ENCODE results near the gene GARIN5A. TPM values are rescaled to one million over a fixed set of nuclear protein-coding genes. Genes with fewer than 3 reads are reported as not detected.

The GARIN5A gene
- total and polyA plus RNA-seq, 5 donors from 2014 or later = 0.39 to 0.83 (median 0.64) TPM; not detected in 2

GRCh38 chr19:50458396-50459066 is 18.1 kb downstream of the GARIN5A start:
- Mint-ChIP-seq H3K4me1 (peaks cover 0 to 7% (median 5%) of the 10 kb centered on the region in 4 donors), H3K36me3 (no peaks in the 10 kb centered on the region), H3K27ac (no peak overlapping the region), H3K27me3 (peaks cover 4% of the 10 kb centered on the region), H3K4me3 (no peak overlapping the region), H3K9me3 (peaks cover 0 to 1% (median 0%) of the 10 kb centered on the region in 7 donors)
- DNase-seq = no peak
- H3K4me1 ChIP-seq (ENCODE audit: control insufficient read depth, insufficient read depth, low read length, poor library complexity, severe bottlenecking) = peaks cover 5% of the 10 kb centered on the region
- no peak overlapping the region for H3K4me3 ChIP-seq (ENCODE audit: low read depth, low read length)
- H3K27ac ChIP-seq (ENCODE audit: insufficient read depth, low read length, poor library complexity, severe bottlenecking) = no peak overlapping the region
- no peaks in the 10 kb centered on the region for H3K36me3 ChIP-seq (ENCODE audit: control insufficient read depth, insufficient read depth, low read length)
- H3K27me3 ChIP-seq (ENCODE audit: control insufficient read depth, insufficient read depth, low read length) = no peaks in the 10 kb centered on the region
- H3K9me3 ChIP-seq (ENCODE audit: control insufficient read depth in 2 of 2, low read length in 2 of 2) = no peaks in the 10 kb centered on the region
- no peak for ATAC-seq (ENCODE audit: low read depth in 2 of 2)

DNA sequence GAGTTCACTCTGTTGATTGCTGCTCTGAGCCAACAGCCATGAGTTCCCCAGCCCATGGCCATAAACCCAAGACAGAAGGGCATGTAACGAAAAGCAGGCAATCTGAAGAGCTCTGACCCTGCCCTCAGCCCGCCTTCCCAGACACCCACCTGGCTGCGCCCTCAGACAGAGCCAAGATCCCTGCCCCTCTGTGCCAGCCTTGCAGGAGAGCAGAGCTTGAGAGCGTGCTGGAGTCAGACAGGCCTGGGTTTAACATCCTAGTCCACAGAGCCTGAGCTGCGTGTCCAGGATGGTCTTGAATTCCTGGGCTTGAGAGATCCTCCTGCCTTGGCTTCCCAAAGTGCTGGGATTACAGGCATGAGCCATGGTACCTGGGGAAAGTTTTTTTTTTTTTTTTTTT is 19.3 kb downstream of the GARIN5A start:
- H3K27ac Mint-ChIP-seq = no peak overlapping the region
- Histone ChIP-seq H3K27ac (ENCODE audit: insufficient read depth, low read length, poor library complexity, severe bottlenecking) (no peak overlapping the region), H3K27me3 (ENCODE audit: control insufficient read depth, insufficient read depth, low read length) (no peaks in the 10 kb centered on the region), H3K4me1 (ENCODE audit: control insufficient read depth, insufficient read depth, low read length, poor library complexity, severe bottlenecking) (peaks cover 5% of the 10 kb centered on the region), H3K4me3 (ENCODE audit: low read depth, low read length) (no peak overlapping the region), H3K9me3 (ENCODE audit: control insufficient read depth in 2 of 2, low read length in 2 of 2) (no peaks in the 10 kb centered on the region), H3K36me3 (ENCODE audit: control insufficient read depth, insufficient read depth, low read length) (no peaks in the 10 kb centered on the region)
- H3K4me3 Mint-ChIP-seq = no peak overlapping the region
- peaks cover 4% of the 10 kb centered on the region for H3K27me3 Mint-ChIP-seq
- peaks cover 1 to 7% (median 4%) of the 10 kb centered on the region in 4 donors for H3K4me1 Mint-ChIP-seq
- no peak for ATAC-seq (ENCODE audit: low read depth in 2 of 2)
- H3K9me3 Mint-ChIP-seq = peaks cover 0 to 1% (median 0%) of the 10 kb centered on the region in 7 donors
- no peaks in the 10 kb centered on the region for H3K36me3 Mint-ChIP-seq
- DNase-seq = no peak

DNA sequence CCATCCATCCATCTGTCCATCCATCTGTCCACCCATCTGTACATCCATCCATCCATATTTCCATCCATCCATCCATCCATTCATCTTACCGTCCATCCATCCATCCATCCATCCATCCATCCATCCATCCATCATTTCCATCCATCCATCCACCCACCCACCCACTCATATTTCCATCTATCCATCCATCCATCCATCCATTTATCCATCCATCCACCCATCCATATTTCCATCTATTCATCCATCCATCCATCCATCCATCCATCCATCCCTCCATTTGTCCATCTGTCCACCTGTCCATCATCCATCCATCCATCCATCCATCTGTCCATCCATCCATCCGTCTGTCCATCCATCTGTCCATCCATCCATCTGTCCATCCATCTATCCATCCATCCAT is 20.7 kb downstream of the GARIN5A start:
- peaks cover 2 to 6% (median 4%) of the 10 kb centered on the region in 4 donors for H3K4me1 Mint-ChIP-seq
- Histone ChIP-seq H3K36me3 (ENCODE audit: control insufficient read depth, insufficient read depth, low read length) (no peaks in the 10 kb centered on the region), H3K9me3 (ENCODE audit: control insufficient read depth in 2 of 2, low read length in 2 of 2) (no peaks in the 10 kb centered on the region), H3K27me3 (ENCODE audit: control insufficient read depth, insufficient read depth, low read length) (no peaks in the 10 kb centered on the region), H3K4me1 (ENCODE audit: control insufficient read depth, insufficient read depth, low read length, poor library complexity, severe bottlenecking) (no peaks in the 10 kb centered on the region), H3K4me3 (ENCODE audit: low read depth, low read length) (no peak overlapping the region), H3K27ac (ENCODE audit: insufficient read depth, low read length, poor library complexity, severe bottlenecking) (no peak overlapping the region)
- DNase-seq = no peak
- H3K9me3 Mint-ChIP-seq = peaks cover 0 to 1% (median 0%) of the 10 kb centered on the region in 7 donors
- no peak overlapping the region for H3K4me3 Mint-ChIP-seq
- no peaks in the 10 kb centered on the region for H3K36me3 Mint-ChIP-seq
- peaks cover 8% of the 10 kb centered on the region for H3K27me3 Mint-ChIP-seq
- H3K27ac Mint-ChIP-seq = no peak overlapping the region
- no peak for ATAC-seq (ENCODE audit: low read depth in 2 of 2)

DNA sequence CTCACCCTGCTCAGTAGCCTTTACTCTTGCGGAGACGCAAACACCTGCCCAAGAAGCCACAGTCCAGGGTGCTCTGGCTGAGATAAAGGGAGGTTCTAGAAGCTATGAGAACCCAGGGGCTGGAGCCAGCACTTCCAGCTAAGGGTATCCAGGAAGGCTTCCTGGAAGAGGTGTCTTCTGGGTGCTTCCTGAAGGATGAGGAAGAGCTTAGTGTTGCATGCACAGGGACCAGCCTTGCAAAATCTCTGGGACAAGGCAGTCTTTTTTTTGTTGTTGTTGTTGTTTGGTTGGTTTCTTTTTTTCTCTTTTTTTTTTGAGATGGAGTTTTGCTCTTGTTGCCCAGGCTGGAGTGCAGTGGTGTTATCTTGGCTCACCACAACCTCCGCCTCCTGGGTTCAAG is 23.4 kb downstream of the GARIN5A start:
- H3K27ac ChIP-seq (ENCODE audit: insufficient read depth, low read length, poor library complexity, severe bottlenecking) = no peak overlapping the region
- DNase-seq (no peak), ATAC-seq (ENCODE audit: low read depth in 2 of 2) (no peak)
- H3K9me3 ChIP-seq (ENCODE audit: control insufficient read depth in 2 of 2, low read length in 2 of 2) = no peaks in the 10 kb centered on the region
- H3K27me3 Mint-ChIP-seq = peaks cover 4% of the 10 kb centered on the region
- no peaks in the 10 kb centered on the region for H3K36me3 Mint-ChIP-seq
- peaks cover 0 to 1% (median 0%) of the 10 kb centered on the region in 7 donors for H3K9me3 Mint-ChIP-seq
- no peaks in the 10 kb centered on the region for H3K36me3 ChIP-seq (ENCODE audit: control insufficient read depth, insufficient read depth, low read length)
- H3K4me3 Mint-ChIP-seq = no peak overlapping the region
- no peaks in the 10 kb centered on the region for H3K4me1 ChIP-seq (ENCODE audit: control insufficient read depth, insufficient read depth, low read length, poor library complexity, severe bottlenecking)
- H3K27ac Mint-ChIP-seq = no peak overlapping the region
- no peak overlapping the region for H3K4me3 ChIP-seq (ENCODE audit: low read depth, low read length)
- H3K27me3 ChIP-seq (ENCODE audit: control insufficient read depth, insufficient read depth, low read length) = no peaks in the 10 kb centered on the region
- peaks cover 0 to 6% (median 4%) of the 10 kb centered on the region in 4 donors for H3K4me1 Mint-ChIP-seq

DNA sequence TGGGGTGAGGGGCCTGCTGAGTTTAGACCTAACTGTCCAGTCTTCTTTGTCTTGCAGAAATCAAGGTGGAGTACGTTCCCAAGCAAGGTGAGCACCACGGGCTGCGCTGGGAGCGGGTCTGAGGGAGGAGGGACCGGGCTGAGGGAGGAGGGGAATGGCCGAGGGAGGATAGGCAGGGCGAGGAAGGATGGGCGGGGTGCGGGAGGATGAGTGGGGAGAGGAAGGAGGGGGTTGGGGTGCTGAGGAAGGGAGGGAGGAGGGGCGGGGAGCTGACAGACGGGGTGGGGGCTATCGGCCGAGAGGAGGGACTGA is 25.5 kb downstream of the GARIN5A start:
- Histone ChIP-seq H3K36me3 (ENCODE audit: control insufficient read depth, insufficient read depth, low read length) (no peaks in the 10 kb centered on the region), H3K27ac (ENCODE audit: insufficient read depth, low read length, poor library complexity, severe bottlenecking) (no peak overlapping the region), H3K4me3 (ENCODE audit: low read depth, low read length) (no peak overlapping the region), H3K27me3 (ENCODE audit: control insufficient read depth, insufficient read depth, low read length) (no peaks in the 10 kb centered on the region), H3K9me3 (ENCODE audit: control insufficient read depth in 2 of 2, low read length in 2 of 2) (no peaks in the 10 kb centered on the region), H3K4me1 (ENCODE audit: control insufficient read depth, insufficient read depth, low read length, poor library complexity, severe bottlenecking) (no peaks in the 10 kb centered on the region)
- no peak for ATAC-seq (ENCODE audit: low read depth in 2 of 2)
- Mint-ChIP-seq H3K36me3 (no peaks in the 10 kb centered on the region), H3K27me3 (peaks cover 4% of the 10 kb centered on the region), H3K4me3 (no peak overlapping the region), H3K4me1 (peaks cover 0 to 6% (median 3%) of the 10 kb centered on the region in 4 donors), H3K9me3 (peaks cover 0 to 1% (median 0%) of the 10 kb centered on the region in 7 donors), H3K27ac (no peak overlapping the region)
- DNase-seq = no peak

DNA sequence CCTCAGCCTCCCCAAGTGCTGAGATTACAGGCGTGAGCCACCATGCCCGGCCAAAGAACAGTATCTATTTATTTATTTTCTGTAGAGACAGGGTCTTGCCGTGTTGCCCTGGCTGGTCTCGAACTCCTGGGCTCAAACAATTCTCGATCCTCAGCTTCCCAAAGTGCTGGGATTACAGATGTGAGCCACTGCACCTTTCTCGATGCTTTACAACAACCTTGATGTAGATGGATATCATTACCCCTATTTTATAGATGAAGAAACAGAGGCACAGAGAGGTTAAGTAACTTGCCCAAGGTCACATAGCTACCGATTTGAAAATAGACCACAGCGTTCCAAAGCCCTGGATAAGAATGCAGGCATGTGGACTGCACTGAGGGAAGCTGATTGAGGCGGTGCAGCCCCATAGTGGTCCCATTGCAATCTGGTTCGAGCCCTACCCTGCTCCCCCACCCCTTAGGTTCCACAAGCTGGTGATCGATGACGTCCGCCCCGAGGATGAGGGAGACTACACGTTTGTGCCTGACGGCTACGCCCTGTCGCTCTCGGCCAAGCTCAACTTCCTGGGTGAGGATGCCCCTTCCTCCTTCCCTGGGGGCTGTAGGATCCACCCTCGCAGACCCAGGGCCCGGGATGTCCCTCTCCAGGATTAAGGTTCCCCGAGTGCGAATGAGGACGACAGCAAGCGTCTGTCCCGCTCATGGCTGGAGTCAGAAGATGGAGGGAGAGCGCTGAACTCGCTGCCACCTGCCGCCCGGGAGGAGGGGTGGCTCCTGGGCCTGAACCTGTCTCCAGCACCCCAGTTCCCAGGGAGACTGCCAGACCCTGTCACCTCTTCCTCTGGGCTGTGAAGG is 26.1 kb downstream of the GARIN5A start:
- H3K27me3 Mint-ChIP-seq = peaks cover 4% of the 10 kb centered on the region
- no peaks in the 10 kb centered on the region for H3K36me3 ChIP-seq (ENCODE audit: control insufficient read depth, insufficient read depth, low read length)
- H3K27me3 ChIP-seq (ENCODE audit: control insufficient read depth, insufficient read depth, low read length) = no peaks in the 10 kb centered on the region
- no peak overlapping the region for H3K4me3 ChIP-seq (ENCODE audit: low read depth, low read length)
- H3K9me3 ChIP-seq (ENCODE audit: control insufficient read depth in 2 of 2, low read length in 2 of 2) = no peaks in the 10 kb centered on the region
- no peaks in the 10 kb centered on the region for H3K36me3 Mint-ChIP-seq
- no peaks in the 10 kb centered on the region for H3K4me1 ChIP-seq (ENCODE audit: control insufficient read depth, insufficient read depth, low read length, poor library complexity, severe bottlenecking)
- DNase-seq (no peak), ATAC-seq (ENCODE audit: low read depth in 2 of 2) (no peak)
- H3K9me3 Mint-ChIP-seq = peaks cover 0 to 1% (median 0%) of the 10 kb centered on the region in 7 donors
- peaks cover 0 to 6% (median 3%) of the 10 kb centered on the region in 4 donors for H3K4me1 Mint-ChIP-seq
- no peak overlapping the region for H3K27ac Mint-ChIP-seq
- no peak overlapping the region for H3K27ac ChIP-seq (ENCODE audit: insufficient read depth, low read length, poor library complexity, severe bottlenecking)
- H3K4me3 Mint-ChIP-seq = no peak overlapping the region

DNA sequence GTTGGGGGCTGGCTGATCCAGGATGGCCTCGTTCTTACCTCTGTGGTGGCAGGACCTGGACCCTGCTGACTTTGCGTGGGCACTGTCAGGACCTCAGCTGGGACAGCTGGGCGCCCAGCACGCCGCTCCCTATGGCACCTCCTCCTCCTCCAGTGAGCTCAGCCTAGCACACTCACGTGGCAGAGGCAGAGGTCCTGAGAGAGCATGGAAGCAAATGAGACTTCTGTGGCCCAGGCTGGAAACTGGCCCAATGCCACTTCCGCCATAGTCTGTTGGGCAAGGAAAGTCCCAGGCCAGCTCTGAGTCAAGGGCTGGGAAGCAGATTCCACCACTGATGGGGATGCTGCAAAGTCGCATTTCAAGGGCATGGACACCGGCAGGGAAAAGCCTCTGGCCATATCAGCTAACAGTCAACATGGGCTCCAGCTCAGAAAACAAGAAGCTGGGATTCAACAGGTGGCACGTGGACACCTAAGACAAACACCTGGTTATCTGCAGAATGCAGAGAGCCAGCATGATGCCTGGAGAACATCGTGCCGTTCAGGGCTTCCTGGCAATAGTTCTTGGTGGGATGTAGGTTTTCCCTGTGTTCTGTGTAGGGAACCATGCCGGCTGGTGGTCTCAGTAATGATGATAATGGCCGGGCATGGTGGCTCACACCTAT is 27.3 kb downstream of the GARIN5A start:
- DNase-seq = no peak
- no peak overlapping the region for H3K27ac ChIP-seq (ENCODE audit: insufficient read depth, low read length, poor library complexity, severe bottlenecking)
- no peak overlapping the region for H3K4me3 ChIP-seq (ENCODE audit: low read depth, low read length)
- H3K9me3 ChIP-seq (ENCODE audit: control insufficient read depth in 2 of 2, low read length in 2 of 2) = no peaks in the 10 kb centered on the region
- no peak for ATAC-seq (ENCODE audit: low read depth in 2 of 2)
- Mint-ChIP-seq H3K9me3 (peaks cover 0 to 3% (median 0%) of the 10 kb centered on the region in 7 donors), H3K4me3 (no peak overlapping the region), H3K27me3 (peaks cover 4% of the 10 kb centered on the region), H3K36me3 (no peaks in the 10 kb centered on the region), H3K27ac (no peak overlapping the region), H3K4me1 (peaks cover 0 to 6% (median 3%) of the 10 kb centered on the region in 4 donors)
- no peaks in the 10 kb centered on the region for H3K4me1 ChIP-seq (ENCODE audit: control insufficient read depth, insufficient read depth, low read length, poor library complexity, severe bottlenecking)
- H3K36me3 ChIP-seq (ENCODE audit: control insufficient read depth, insufficient read depth, low read length) = no peaks in the 10 kb centered on the region
- no peaks in the 10 kb centered on the region for H3K27me3 ChIP-seq (ENCODE audit: control insufficient read depth, insufficient read depth, low read length)

Data from CD4-positive, CD25-positive, alpha-beta regulatory T cell (primary cell).